ENCODE measurements around the gene C11orf87.

- TF ChIP-seq CTCF (IDR thresholded peaks at IDR 0.05), result no peak
- TF ChIP-seq POLR2A (IDR thresholded peaks at IDR 0.05), result no peak
Measured at GRCh38 chr11:109423466-109424190, 1.6 kb downstream of the C11orf87 start.

Measured in lower leg skin (tissue), 3 donors.